OCI-LY1 (cell line): ENCODE data around the gene HNRNPD.
"Not testable (repeated sequence)": the region's sequence is repeated elsewhere in the genome, so short reads cannot be mapped to it uniquely, and the experiment has no call there.

ENCODE experiments used
- H2AFZ ChIP-seq: fragments of 200-600 bp; sonication (generic), shearing (Covaris generic); 2 replicates; pipeline ENCODE4 v1.6.0; 2014; ENCODE audit warnings: antibody characterized with exemption, mild to moderate bottlenecking, low read length
- H3F3A ChIP-seq: fragments of 200-600 bp; sonication (generic), shearing (Covaris generic); 2 replicates; pipeline ENCODE4 v1.6.0; 2014; ENCODE audit warnings: mild to moderate bottlenecking, antibody characterized with exemption, low read length, moderate library complexity; ENCODE audit not compliant: insufficient read depth
- H3K27ac ChIP-seq: fragments of 200-600 bp; sonication (generic); 2 replicates; pipeline ENCODE4 v1.5.1; 2014; ENCODE audit warnings: low read length, mixed run types, mild to moderate bottlenecking, low read depth; ENCODE audit not compliant: poor library complexity, severe bottlenecking
- H3K27me3 ChIP-seq: fragments of 200-600 bp; sonication (generic); 2 replicates; pipeline ENCODE4 v1.6.0; 2014; ENCODE audit warnings: antibody characterized with exemption, mild to moderate bottlenecking, low read length, moderate library complexity; ENCODE audit not compliant: insufficient read depth
- H3K36me3 ChIP-seq: fragments of 200-600 bp; sonication (generic); 2 replicates; pipeline ENCODE4 v1.6.1; 2014; ENCODE audit warnings: mild to moderate bottlenecking, antibody characterized with exemption, low read length, moderate library complexity, mixed read lengths; ENCODE audit not compliant: insufficient read depth
- H3K4me1 ChIP-seq: fragments of 200-600 bp; sonication (generic); 2 replicates; pipeline ENCODE4 v1.5.1; 2014; ENCODE audit warnings: mild to moderate bottlenecking, low read length, moderate library complexity; ENCODE audit not compliant: insufficient read depth, severe bottlenecking
- H3K4me2 ChIP-seq: fragments of 200-600 bp; sonication (generic), shearing (Covaris generic); 2 replicates; pipeline ENCODE4 v1.6.1; 2014; ENCODE audit warnings: low read length
- H3K4me3 ChIP-seq: fragments of 200-600 bp; sonication (generic); 2 replicates; pipeline ENCODE4 v1.5.1; 2014; ENCODE audit warnings: low read length, low read depth, mild to moderate bottlenecking, mixed read lengths; ENCODE audit not compliant: poor library complexity, severe bottlenecking
- H3K79me2 ChIP-seq: fragments of 200-600 bp; shearing (Covaris generic); 2 replicates; pipeline ENCODE4 v1.6.1; 2016; ENCODE audit warnings: mixed run types, low read length, mixed read lengths; ENCODE audit not compliant: insufficient read depth
- H3K9ac ChIP-seq: fragments of 200-600 bp; sonication (generic), shearing (Covaris generic); 2 replicates; pipeline ENCODE4 v1.6.1; 2014; ENCODE audit warnings: mild to moderate bottlenecking, low read length, mixed read lengths
- H3K9me2 ChIP-seq: fragments of 200-600 bp; sonication (generic), shearing (Covaris generic); 2 replicates; pipeline ENCODE4 v1.6.1; 2014; ENCODE audit warnings: low read depth, mild to moderate bottlenecking, low read length, mixed read lengths
- H3K9me3 ChIP-seq: fragments of 200-600 bp; shearing (Covaris generic); 2 replicates; pipeline ENCODE4 v1.6.1; 2014; ENCODE audit warnings: low read length, mixed read lengths
- H4K20me1 ChIP-seq: fragments of 200-600 bp; sonication (generic), shearing (Covaris generic); 2 replicates; pipeline ENCODE4 v1.6.0; 2016; ENCODE audit warnings: mild to moderate bottlenecking, low read length; ENCODE audit not compliant: insufficient read depth
- EZH2 ChIP-seq: fragments of 200-600 bp; sonication (generic), shearing (Covaris generic); IDR thresholded peaks from 2 replicates; pipeline ENCODE4 v1.8.0; 2017; ENCODE audit warnings: borderline replicate concordance, mixed run types, mild to moderate bottlenecking, antibody characterized with exemption, low read length, moderate library complexity, mixed read lengths
- TF ChIP-seq, protein P1 (sequence below): fragments of 200-600 bp; sonication (generic), shearing (Covaris generic); IDR thresholded peaks from 2 replicates; pipeline ENCODE4 v1.5.1; 2017; ENCODE audit warnings: mild to moderate bottlenecking, antibody characterized with exemption, low read length, moderate library complexity, mixed read lengths

Gene HNRNPD

DNA sequence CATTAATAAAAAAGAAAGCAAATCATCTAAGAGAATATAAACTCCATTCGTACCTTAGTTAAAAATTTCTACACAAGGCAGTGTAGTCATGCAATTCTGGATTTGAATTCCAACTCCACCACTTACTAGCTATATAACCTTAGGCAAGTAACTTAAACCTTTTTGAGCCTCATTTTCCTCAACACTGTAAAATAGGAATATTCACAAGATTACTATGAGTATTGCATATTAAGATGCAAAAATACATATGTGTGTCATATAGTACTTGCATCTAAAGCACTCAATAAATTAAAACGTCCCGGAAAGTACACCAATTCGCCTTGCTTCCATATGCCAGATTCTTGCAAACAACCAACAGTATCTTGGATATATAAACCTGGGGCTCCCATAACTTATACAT lies 42.0 kb downstream of the HNRNPD start:
- no peaks in the 10 kb centered on the region for H3K9me3 ChIP-seq
- no peaks in the 10 kb centered on the region for H4K20me1 ChIP-seq
- H3K4me3 ChIP-seq, result no peak overlapping the region
- no peaks in the 10 kb centered on the region for H3K9me2 ChIP-seq
- no peaks in the 10 kb centered on the region for H3K79me2 ChIP-seq
- H3F3A ChIP-seq, result no peaks in the 10 kb centered on the region
- H3K27ac ChIP-seq, result no peak overlapping the region
- no peaks in the 10 kb centered on the region for H3K27me3 ChIP-seq
- no peak overlapping the region for H3K4me2 ChIP-seq
- H3K4me1 ChIP-seq, result no peaks in the 10 kb centered on the region
- H3K9ac ChIP-seq, result no peak overlapping the region
- no peak overlapping the region for H2AFZ ChIP-seq
- TF ChIP-seq, protein P1, sequence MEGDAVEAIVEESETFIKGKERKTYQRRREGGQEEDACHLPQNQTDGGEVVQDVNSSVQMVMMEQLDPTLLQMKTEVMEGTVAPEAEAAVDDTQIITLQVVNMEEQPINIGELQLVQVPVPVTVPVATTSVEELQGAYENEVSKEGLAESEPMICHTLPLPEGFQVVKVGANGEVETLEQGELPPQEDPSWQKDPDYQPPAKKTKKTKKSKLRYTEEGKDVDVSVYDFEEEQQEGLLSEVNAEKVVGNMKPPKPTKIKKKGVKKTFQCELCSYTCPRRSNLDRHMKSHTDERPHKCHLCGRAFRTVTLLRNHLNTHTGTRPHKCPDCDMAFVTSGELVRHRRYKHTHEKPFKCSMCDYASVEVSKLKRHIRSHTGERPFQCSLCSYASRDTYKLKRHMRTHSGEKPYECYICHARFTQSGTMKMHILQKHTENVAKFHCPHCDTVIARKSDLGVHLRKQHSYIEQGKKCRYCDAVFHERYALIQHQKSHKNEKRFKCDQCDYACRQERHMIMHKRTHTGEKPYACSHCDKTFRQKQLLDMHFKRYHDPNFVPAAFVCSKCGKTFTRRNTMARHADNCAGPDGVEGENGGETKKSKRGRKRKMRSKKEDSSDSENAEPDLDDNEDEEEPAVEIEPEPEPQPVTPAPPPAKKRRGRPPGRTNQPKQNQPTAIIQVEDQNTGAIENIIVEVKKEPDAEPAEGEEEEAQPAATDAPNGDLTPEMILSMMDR, result no peak
- no peak for TF ChIP-seq EZH2
- H3K36me3 ChIP-seq, result no peaks in the 10 kb centered on the region

DNA sequence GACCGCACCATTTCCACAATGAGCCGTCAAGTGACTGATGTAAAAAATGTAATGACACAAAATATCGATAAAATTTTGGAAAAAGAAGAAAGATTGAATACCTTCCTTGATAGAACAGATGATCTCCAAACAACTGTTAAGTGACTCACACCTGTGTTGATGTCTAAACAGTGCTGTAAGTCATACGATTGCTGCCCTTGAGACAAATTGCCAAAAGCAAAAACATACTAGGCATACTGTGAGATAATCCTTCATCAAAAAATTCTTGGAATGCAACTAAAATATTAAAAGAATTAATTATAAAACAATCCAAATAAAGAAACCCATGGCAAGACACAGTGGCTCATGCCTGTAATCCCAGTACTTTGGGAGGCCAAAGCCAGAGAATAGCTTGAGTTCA lies 53.4 kb downstream of the HNRNPD start:
- Histone ChIP-seq H3K27ac (no peak overlapping the region), H2AFZ (no peak overlapping the region), H3K4me1 (no peaks in the 10 kb centered on the region), H3K9ac (no peak overlapping the region), H3K9me2 (no peaks in the 10 kb centered on the region), H3K4me3 (no peak overlapping the region), H3K9me3 (no peaks in the 10 kb centered on the region), H4K20me1 (no peaks in the 10 kb centered on the region), H3K27me3 (0 out of 2 replicates have a peak, but pooled peaks cover 4% of the 10 kb centered on the region), H3K79me2 (no peaks in the 10 kb centered on the region), H3K36me3 (no peaks in the 10 kb centered on the region), H3F3A (no peaks in the 10 kb centered on the region), H3K4me2 (no peak overlapping the region)
- TF ChIP-seq EZH2, result no peak
- TF ChIP-seq, protein P1, result no peak

DNA sequence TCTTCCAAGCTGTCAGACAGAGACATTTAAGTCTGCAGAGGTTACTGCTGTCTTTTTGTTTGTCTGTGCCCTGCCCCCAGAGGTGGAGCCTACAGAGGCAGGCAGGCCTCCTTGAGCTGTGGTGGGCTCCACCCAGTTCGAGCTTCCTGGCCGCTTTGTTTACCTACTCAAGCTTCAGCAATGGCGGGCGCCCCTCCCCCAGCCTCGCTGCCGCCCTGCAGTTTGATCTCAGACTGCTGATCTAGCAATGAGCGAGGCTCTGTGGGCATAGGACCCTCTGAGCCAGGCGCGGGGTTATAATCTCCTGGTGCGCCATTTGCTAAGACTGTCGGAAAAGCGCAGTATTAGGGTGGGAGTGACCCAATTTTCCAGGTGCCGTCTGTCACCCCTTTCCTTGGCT lies 70.7 kb downstream of the HNRNPD start:
- H3K79me2 ChIP-seq, H3K4me1 ChIP-seq, H3K36me3 ChIP-seq: not testable (repeated sequence)

More for the DNA sequence above, 70.7 kb downstream of the HNRNPD start:
- not testable (repeated sequence) for H3K9me2 ChIP-seq, H2AFZ ChIP-seq, H3K27me3 ChIP-seq, H3K4me3 ChIP-seq, H4K20me1 ChIP-seq, H3K27ac ChIP-seq, H3K4me2 ChIP-seq, H3K9ac ChIP-seq, H3F3A ChIP-seq, H3K9me3 ChIP-seq
